CD14-positive monocyte (primary cell): ENCODE results near the gene WDR49. TPM values are rescaled to one million over a fixed set of nuclear protein-coding genes. Genes with fewer than 3 reads are reported as not detected.

Source experiments
- DNase-seq, 3 donors: peaks; one replicate each; pipeline ENCODE4 v3.0.0-alpha.2; 2011 to 2022
- H2AFZ ChIP-seq: 2 replicates; pipeline ENCODE4 v1.6.0; 2012; ENCODE audit warnings: mild to moderate bottlenecking, low read depth, low read length, inconsistent platforms; ENCODE audit not compliant: insufficient read depth, poor library complexity, severe bottlenecking
- H3K27ac ChIP-seq, 2 donors: 1 replicate in 1 of 2; 2 replicates in 1 of 2; pipeline ENCODE4 v1.5.1; 2012 to 2013; ENCODE audit warnings: low read length in 2 of 2, control low read depth in 1 of 2, inconsistent platforms in 1 of 2, low read depth in 1 of 2, mild to moderate bottlenecking in 1 of 2
- H3K27me3 ChIP-seq, 2 donors: one replicate each; pipeline versions ENCODE4 v1.6.0 to v1.6.1; 2011 to 2013; ENCODE audit warnings: low read length in 2 of 2; ENCODE audit not compliant: control insufficient read depth in 2 of 2, insufficient read depth in 2 of 2
- H3K36me3 ChIP-seq, 2 donors: replicated peaks in 1 of 2; 1 replicate in 1 of 2; 2 replicates in 1 of 2; pipeline versions ENCODE4 v1.5.1 to v1.6.1; 2012 to 2013; ENCODE audit warnings: low read length in 2 of 2, control low read depth in 1 of 2, inconsistent platforms in 1 of 2, mild to moderate bottlenecking in 1 of 2; ENCODE audit not compliant: insufficient read depth in 2 of 2, control insufficient read depth in 1 of 2
- H3K4me1 ChIP-seq, 2 donors: 1 replicate in 1 of 2; 2 replicates in 1 of 2; pipeline versions ENCODE4 v1.5.1 to v1.6.1; 2012 to 2013; ENCODE audit warnings: low read length in 2 of 2, control low read depth in 1 of 2, inconsistent platforms in 1 of 2, mild to moderate bottlenecking in 1 of 2, moderate library complexity in 1 of 2; ENCODE audit not compliant: insufficient read depth in 2 of 2, control insufficient read depth in 1 of 2
- H3K4me2 ChIP-seq: replicated peaks from 2 replicates; pipeline ENCODE3; 2012; ENCODE audit warnings: low read length, moderate library complexity, mild to moderate bottlenecking; ENCODE audit not compliant: poor library complexity, severe bottlenecking; ENCODE audit errors: extremely low read depth
- H3K4me3 ChIP-seq, 3 experiments: fragments of 200-600 bp in 1 of 3; sonication (generic) in 1 of 3; replicated peaks in 1 of 3; 1 replicate in 2 of 3; 2 replicates in 1 of 3; pipeline ENCODE4 v1.5.1; 2011 to 2013; ENCODE audit warnings: low read length in 3 of 3, mild to moderate bottlenecking in 3 of 3, control low read depth in 2 of 3, low read depth in 2 of 3, inconsistent platforms in 1 of 3, moderate library complexity in 1 of 3
- H3K79me2 ChIP-seq: 2 replicates; pipeline ENCODE4 v1.6.0; 2012; ENCODE audit warnings: mild to moderate bottlenecking, control low read depth, inconsistent platforms, low read length, moderate library complexity; ENCODE audit not compliant: insufficient read depth
- H3K9ac ChIP-seq: 2 replicates; pipeline ENCODE4 v1.6.0; 2017; ENCODE audit warnings: low read length, mild to moderate bottlenecking; ENCODE audit not compliant: insufficient read depth, poor library complexity, severe bottlenecking
- H3K9me3 ChIP-seq, 2 donors: replicated peaks in 1 of 2; 1 replicate in 1 of 2; 2 replicates in 1 of 2; pipeline versions ENCODE4 v1.5.1 to v1.6.1; 2012 to 2013; ENCODE audit warnings: low read length in 2 of 2, control low read depth in 1 of 2; ENCODE audit not compliant: control insufficient read depth in 1 of 2, insufficient read depth in 1 of 2
- H4K20me1 ChIP-seq: 2 replicates; pipeline ENCODE4 v1.6.0; 2012; ENCODE audit warnings: mild to moderate bottlenecking, low read length, control low read depth, moderate library complexity; ENCODE audit not compliant: insufficient read depth
- H3K27ac Mint-ChIP-seq, 7 donors: one replicate each; pipeline ENCODE4 v1.8.0; 2020; ENCODE audit warnings: mild to moderate bottlenecking in 7 of 7, mixed read lengths in 7 of 7, moderate library complexity in 6 of 7, inconsistent platforms in 2 of 7
- H3K27me3 Mint-ChIP-seq, 3 donors: one replicate each; pipeline ENCODE4 v1.8.0; 2021 to 2022; ENCODE audit warnings: low read depth in 3 of 3, mild to moderate bottlenecking in 3 of 3, mixed read lengths in 3 of 3, moderate library complexity in 3 of 3, inconsistent platforms in 1 of 3
- H3K36me3 Mint-ChIP-seq, 2 donors: one replicate each; pipeline ENCODE4 v1.8.0; 2020; ENCODE audit warnings: mixed read lengths in 2 of 2, inconsistent platforms in 1 of 2, mild to moderate bottlenecking in 1 of 2
- H3K4me1 Mint-ChIP-seq: one replicate; pipeline ENCODE4 v1.8.0; 2020; ENCODE audit warnings: mild to moderate bottlenecking, mixed read lengths
- H3K4me3 Mint-ChIP-seq, 2 donors: one replicate each; pipeline ENCODE4 v1.8.0; 2020; ENCODE audit warnings: mild to moderate bottlenecking in 2 of 2, mixed read lengths in 2 of 2, moderate library complexity in 1 of 2
- H3K9me3 Mint-ChIP-seq, 7 donors: one replicate each; pipeline ENCODE4 v1.8.0; 2020 to 2022; ENCODE audit warnings: mixed read lengths in 7 of 7, mild to moderate bottlenecking in 6 of 7, moderate library complexity in 6 of 7, inconsistent platforms in 2 of 7
- WGBS: methylation state at CpG from one replicate; pipeline ENCODE4 v1.1.5; 2013; ENCODE audit warnings: missing lambda C conversion rate; ENCODE audit not compliant: insufficient coverage; 5-methylcytosine and 5-hydroxymethylcytosine counted together
- intact Hi-C, 2 donors: fragments of 100-400 bp; cut with micrococcal nuclease; formaldehyde crosslinking; loops; one replicate each; pipeline versions ENCODE4 v1.15.0 to v1.15.1; 2023
- polyA plus RNA-seq, 3 donors: library from polyadenylated mRNA; depleted of rRNA in 1 of 3; unstranded in 2 of 3; stranded (reverse) in 1 of 3; fragments of 300-500 nt in 2 of 3; fragments of >200 nt in 1 of 3; fragmentation: Illumina TruSeq in 2 of 3; gene quantifications; 1 replicate in 2 of 3; 2 replicates in 1 of 3; pipeline ENCODE4 v1.2.3, GENCODE V29; 2012 to 2021
- TF ChIP-seq, protein P1 (sequence below): fragments of 200-600 bp; IDR thresholded peaks from one replicate; pipeline ENCODE4 v1.8.0; 2022; ENCODE audit warnings: antibody characterized with exemption, mild to moderate bottlenecking

The WDR49 gene
- polyA plus RNA-seq, 3 donors, result 1.1 to 5.0 (median 4.2) TPM

DNA sequence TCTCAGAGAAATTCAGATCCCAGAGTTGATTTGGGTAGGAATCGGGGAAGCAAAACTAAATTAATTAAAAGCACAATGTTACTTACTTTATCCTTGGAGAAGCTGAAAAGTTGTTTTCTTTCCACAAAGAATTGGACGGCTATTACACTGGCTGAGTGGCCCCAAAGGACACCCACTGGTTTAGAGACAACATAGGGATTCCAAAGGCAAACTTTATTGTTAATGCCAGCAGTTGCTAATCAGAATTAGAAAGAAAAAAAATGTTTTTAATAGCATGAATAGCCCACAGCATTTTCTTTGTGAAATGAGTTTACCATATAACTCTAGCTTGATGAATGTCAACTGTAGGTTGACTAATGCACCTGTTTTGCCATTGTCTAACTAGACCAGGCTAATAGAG is 51.7 kb downstream of the WDR49 start:
- Histone ChIP-seq H3K4me1 (no peaks in the 10 kb centered on the region), H3K4me3 (no peak overlapping the region), H3K36me3 (peaks cover 4 to 8% of the 10 kb centered on the region in 2 donors), H3K27me3 (no peaks in the 10 kb centered on the region), H3K9ac (no peak overlapping the region), H3K4me2 (no peak overlapping the region), H3K27ac (no peak overlapping the region), H3K9me3 (peaks cover 10 to 27% of the 10 kb centered on the region in 2 donors), H4K20me1 (no peaks in the 10 kb centered on the region), H2AFZ (no peak overlapping the region), H3K79me2 (no peaks in the 10 kb centered on the region)
- Mint-ChIP-seq H3K4me3 (no peak overlapping the region), H3K9me3 (peaks cover 11 to 35% (median 20%) of the 10 kb centered on the region in 7 donors), H3K27ac (no peak overlapping the region), H3K4me1 (no peaks in the 10 kb centered on the region), H3K27me3 (no peaks in the 10 kb centered on the region), H3K36me3 (peaks cover 34 to 41% of the 10 kb centered on the region in 2 donors)
- intact Hi-C loops, result no loop called here
- TF ChIP-seq, protein P1, sequence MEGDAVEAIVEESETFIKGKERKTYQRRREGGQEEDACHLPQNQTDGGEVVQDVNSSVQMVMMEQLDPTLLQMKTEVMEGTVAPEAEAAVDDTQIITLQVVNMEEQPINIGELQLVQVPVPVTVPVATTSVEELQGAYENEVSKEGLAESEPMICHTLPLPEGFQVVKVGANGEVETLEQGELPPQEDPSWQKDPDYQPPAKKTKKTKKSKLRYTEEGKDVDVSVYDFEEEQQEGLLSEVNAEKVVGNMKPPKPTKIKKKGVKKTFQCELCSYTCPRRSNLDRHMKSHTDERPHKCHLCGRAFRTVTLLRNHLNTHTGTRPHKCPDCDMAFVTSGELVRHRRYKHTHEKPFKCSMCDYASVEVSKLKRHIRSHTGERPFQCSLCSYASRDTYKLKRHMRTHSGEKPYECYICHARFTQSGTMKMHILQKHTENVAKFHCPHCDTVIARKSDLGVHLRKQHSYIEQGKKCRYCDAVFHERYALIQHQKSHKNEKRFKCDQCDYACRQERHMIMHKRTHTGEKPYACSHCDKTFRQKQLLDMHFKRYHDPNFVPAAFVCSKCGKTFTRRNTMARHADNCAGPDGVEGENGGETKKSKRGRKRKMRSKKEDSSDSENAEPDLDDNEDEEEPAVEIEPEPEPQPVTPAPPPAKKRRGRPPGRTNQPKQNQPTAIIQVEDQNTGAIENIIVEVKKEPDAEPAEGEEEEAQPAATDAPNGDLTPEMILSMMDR, result no peak
- no peak for DNase-seq
- 100% methylated on average over 1 of the region's 2 CpGs for WGBS

DNA sequence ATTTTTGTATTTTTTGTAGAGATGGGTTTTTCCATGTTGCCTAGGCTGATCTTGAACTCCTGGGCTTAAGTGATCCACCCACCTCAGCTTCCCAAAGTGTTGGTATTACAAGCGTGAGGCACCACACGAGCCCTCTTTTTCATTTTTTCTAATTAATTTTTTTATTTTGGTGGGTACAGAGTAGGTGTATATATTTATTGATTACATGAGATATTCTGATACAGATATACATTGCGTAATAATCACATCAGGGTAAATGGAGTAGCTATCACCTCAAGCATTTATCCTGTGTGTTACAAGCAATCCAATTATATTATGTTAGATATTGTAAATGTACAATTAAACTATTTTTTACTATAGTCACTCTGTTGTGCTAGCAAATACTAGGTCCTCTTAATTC is 66.1 kb downstream of the WDR49 start:
- Mint-ChIP-seq H3K4me1 (no peaks in the 10 kb centered on the region), H3K27ac (no peak overlapping the region), H3K36me3 (peaks cover 2 to 7% of the 10 kb centered on the region in 2 donors), H3K27me3 (peaks cover 0 to 2% (median 0%) of the 10 kb centered on the region in 3 donors), H3K9me3 (peaks cover 0 to 10% (median 5%) of the 10 kb centered on the region in 7 donors), H3K4me3 (no peak overlapping the region)
- no peak for DNase-seq
- no CpG with 5 or more reads among the region's 3 CpGs for WGBS
- H3K4me2 ChIP-seq, result no peak overlapping the region
- intact Hi-C loops, result no loop called here
- H3K27ac ChIP-seq, result no peak overlapping the region
- no peak overlapping the region for H2AFZ ChIP-seq
- no peak overlapping the region for H3K4me3 ChIP-seq
- H3K27me3 ChIP-seq, result no peaks in the 10 kb centered on the region
- H4K20me1 ChIP-seq, result no peaks in the 10 kb centered on the region
- peaks cover 0 to 4% of the 10 kb centered on the region in 2 donors for H3K9me3 ChIP-seq
- TF ChIP-seq, protein P1, result no peak
- no peak overlapping the region for H3K9ac ChIP-seq
- no peaks in the 10 kb centered on the region for H3K36me3 ChIP-seq
- no peaks in the 10 kb centered on the region for H3K4me1 ChIP-seq
- H3K79me2 ChIP-seq, result no peaks in the 10 kb centered on the region
